Head of caudate nucleus (tissue), 42 donors: ENCODE data around the gene KLC4.
A peak's percentile ranks its signal among the peaks of the same experiment; 100 is the strongest.
"Not testable (repeated sequence)": the region's sequence is repeated elsewhere in the genome, so short reads cannot be mapped to it uniquely, and the experiment has no call there.

Experiments
- DNase-seq, 42 donors: peaks; one replicate each; pipeline versions ENCODE4 v3.0.0 to v3.0.0-alpha.2; 2020 to 2021; ENCODE audit warnings: mixed read lengths in 7 of 42
- intact Hi-C: fragments of 100-400 bp; cut with DNase I; formaldehyde crosslinking; loops from one replicate; pipeline ENCODE4 v1.15.0; 2022

The KLC4 gene

GRCh38 chr6:43058531-43058930 lies 900 bp upstream of the KLC4 start:
- intact Hi-C loops, result loop anchor here (2.0 to 5.0 kb wide), 2 partner anchors 46 to 124 kb away; partner anchors contain the start of genes CUL9 and MEA1
- DNase-seq, result no peak

GRCh38 chr6:43060034-43060754 lies 763 bp downstream of the KLC4 start:
- no peak for DNase-seq

GRCh38 chr6:43060755-43061633 lies 1.6 kb downstream of the KLC4 start:
- intact Hi-C loops, result no loop called here

More at GRCh38 chr6:43060034-43060754, 763 bp downstream of the KLC4 start:
- intact Hi-C loops, result no loop called here

GRCh38 chr6:43061861-43062260 lies 2.4 kb downstream of the KLC4 start:
- no peak for DNase-seq
- intact Hi-C loops, result no loop called here

More at GRCh38 chr6:43060755-43061633, 1.6 kb downstream of the KLC4 start:
- no peak for DNase-seq

GRCh38 chr6:43062818-43063217 lies 3.4 kb downstream of the KLC4 start:
- DNase-seq, result no peak
- intact Hi-C loops, result no loop called here

- peak in 1 of 42 donors; percentile 8 for DNase-seq
- intact Hi-C loops, result no loop called here
Measured at GRCh38 chr6:43070028-43070632, 10.7 kb downstream of the KLC4 start.

GRCh38 chr6:43074847-43075669 lies 15.6 kb downstream of the KLC4 start:
- intact Hi-C loops, result no loop called here
- DNase-seq, result no peak

GRCh38 chr6:43075670-43076463 lies 16.4 kb downstream of the KLC4 start, which contains the start of gene PTK7:
Gene PTK7, plus strand, starts transcription at chr6:43076314. Its CDS starts 175 bp downstream, at chr6:43076489.
- peak in 39 of 42 donors; percentile 19 to 75 (median 51) for DNase-seq
- intact Hi-C loops, result no loop called here

GRCh38 chr6:43076464-43077332 lies 17.3 kb downstream of the KLC4 start:
- intact Hi-C loops, result no loop called here

GRCh38 chr6:43077333-43077809 lies 17.9 kb downstream of the KLC4 start:
- no peak for DNase-seq

More at GRCh38 chr6:43076464-43077332, 17.3 kb downstream of the KLC4 start:
- DNase-seq, result peak in 3 of 42 donors; percentile 18 to 34 (median 19)

GRCh38 chr6:43077981-43078511 lies 18.6 kb downstream of the KLC4 start:
- intact Hi-C loops, result no loop called here
- no peak for DNase-seq

More at GRCh38 chr6:43077333-43077809, 17.9 kb downstream of the KLC4 start:
- intact Hi-C loops, result no loop called here

- no peak for DNase-seq
- intact Hi-C loops, result no loop called here
Measured at GRCh38 chr6:43078691-43079090, 19.3 kb downstream of the KLC4 start.

GRCh38 chr6:43081043-43081442 lies 21.6 kb downstream of the KLC4 start:
- DNase-seq, result no peak
- intact Hi-C loops, result no loop called here

GRCh38 chr6:43081922-43082321 lies 22.5 kb downstream of the KLC4 start:
- intact Hi-C loops, result not testable (repeated sequence)

GRCh38 chr6:43082806-43083655 lies 23.6 kb downstream of the KLC4 start:
- DNase-seq, result peak in 1 of 42 donors; percentile 5
- intact Hi-C loops, result no loop called here

More at GRCh38 chr6:43081922-43082321, 22.5 kb downstream of the KLC4 start:
- DNase-seq, result not testable (repeated sequence)
